GM19099 (cell line): ENCODE measurements around the gene TCF4.

ENCODE experiments used
- POLR2A ChIP-seq: IDR thresholded peaks from 3 replicates; pipeline ENCODE4 v1.6.1; 2011; ENCODE audit warnings: low read depth; ENCODE audit not compliant: insufficient read length; ENCODE audit errors: extremely low read depth

Gene TCF4

DNA sequence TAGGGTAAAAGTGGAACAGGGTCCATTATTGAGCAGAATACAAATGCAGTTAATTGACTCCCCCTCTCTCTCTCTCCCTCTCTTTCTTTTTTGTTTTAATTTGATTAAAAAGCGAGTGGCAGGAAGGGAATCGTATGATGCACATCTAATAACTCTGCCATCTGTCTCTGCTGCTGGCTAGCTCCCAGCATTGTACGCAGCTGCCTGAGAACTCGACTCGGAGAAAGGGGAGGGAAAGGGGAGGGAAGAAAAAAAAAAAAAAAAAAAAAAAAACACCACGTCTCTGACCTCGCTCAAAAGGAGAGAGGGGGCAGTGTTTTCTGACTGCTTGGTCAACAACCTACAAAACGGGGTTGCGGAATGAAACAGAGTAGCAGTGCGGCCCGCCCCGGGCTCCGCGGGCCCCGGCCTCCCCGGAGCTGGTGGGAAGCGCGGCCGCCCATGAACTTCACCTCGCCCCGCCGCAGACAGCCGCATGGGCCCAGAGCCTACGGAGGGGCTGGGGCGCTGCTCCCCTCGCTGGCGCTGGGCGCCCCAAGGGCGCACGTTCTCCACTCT, 265.7 kb downstream of the TCF4 start:
- peak; percentile 87 for TF ChIP-seq POLR2A

DNA sequence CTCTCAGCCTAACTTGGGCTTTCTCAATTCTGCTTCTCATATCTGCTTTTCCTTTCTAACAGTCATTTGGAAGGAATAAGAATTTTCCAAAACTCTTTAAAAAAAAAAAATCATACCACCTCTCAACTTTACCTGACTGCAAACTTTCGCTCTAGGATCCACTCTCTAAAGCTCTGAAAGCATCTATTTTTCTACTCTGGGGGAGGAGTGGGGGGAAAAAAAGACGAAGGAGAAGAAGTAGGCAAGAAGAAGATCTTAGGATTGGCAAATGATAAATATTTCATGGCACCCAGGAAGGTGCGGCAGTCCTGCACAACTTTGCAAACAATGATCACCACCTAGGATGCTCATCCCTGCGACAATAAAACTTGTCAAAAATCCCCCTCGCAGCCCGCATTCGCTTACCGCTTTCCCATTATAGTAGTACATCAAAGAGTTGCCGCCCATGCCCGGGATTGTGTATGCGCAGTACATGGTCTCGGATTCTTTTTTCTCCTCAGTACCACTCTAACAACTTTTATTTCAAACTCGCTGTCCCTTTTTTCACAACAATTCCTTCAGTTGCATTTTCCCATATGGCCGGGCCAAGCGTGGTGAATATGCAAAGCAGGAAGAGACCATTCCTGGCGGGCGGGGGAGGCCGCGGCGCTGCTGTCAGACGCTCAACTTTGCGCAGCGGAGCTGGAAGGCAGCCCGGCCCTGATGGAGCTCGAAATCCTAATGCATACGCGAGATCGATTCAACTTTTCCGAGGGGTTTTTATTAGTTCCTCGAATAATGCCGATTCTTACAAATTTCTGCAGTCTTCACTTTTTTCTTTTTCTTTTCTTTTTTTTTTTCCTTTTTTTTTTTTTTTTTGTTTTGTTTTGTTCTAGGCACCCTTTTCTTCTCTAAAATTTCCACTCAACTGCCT, 266.5 kb downstream of the TCF4 start:
- TF ChIP-seq POLR2A: peak; percentile 69

DNA sequence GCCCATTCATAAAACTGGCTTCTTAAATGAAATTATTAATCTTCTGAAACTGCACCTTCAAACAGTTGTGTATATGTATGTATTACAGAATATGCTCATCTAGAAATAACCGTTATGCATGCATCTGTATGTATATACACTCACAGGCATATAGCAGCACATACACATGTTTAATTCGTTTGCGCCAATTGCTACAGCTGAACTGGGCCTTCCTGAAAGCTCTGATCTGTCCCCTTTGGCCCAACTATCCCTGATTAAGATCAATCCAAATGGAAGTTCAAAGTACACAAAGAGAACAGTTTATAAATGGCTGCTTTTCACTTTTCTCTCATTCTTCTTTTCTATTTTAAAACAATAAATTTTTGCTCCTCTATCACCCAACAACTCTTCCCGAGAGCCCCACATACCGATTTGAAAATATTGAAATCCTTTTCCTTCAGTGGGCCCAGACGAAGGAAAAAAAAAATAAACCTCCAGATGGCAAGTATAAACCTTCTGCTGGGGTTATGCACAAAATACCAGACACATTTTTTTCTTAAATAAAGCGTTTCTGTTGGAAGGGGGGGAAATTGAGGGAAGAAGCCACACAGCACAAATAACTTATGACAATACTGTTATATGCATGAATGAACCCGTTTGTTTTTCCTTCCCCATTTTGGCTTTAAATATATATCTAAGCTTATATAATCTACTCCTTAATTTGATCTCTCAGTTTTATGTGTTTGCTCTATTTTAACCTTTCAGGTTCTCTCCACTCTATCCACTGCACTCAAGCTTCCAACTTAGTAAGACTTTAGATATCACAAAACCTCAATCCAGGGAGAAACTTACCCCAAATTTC, 267.3 kb downstream of the TCF4 start:
- TF ChIP-seq POLR2A: peak; percentile 37

DNA sequence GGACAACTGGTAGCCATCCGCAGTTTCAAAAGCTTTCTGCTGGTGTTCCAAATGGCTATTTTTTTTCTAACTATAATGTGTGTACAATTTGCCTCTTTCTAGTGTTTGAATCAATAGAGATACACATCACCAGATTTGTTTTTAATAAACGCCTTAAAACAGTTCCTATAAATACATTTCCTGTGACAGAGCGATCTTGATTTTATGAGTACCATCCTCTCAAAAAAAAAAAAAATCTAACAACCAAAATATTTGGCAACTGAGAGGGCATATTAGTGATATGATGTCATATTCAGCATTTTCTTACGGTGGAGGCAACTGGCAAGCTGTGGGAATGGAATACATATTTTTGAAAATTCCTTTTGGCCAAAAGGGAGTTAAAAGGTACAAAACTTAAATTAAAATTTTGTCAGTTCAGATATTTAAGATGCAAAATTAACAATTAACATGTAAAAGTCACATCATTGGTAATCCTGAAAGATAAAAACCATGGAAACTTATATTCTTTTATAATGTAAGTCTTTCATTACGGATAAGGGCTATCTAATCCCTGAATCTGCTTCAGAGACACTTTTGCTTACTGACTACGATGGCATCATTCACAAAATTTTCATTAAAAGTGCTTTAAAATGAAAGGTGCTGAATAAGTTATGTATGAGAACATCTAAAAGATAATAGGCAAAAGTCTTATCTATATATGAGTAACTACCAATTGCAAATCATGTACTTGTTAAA, 268.4 kb downstream of the TCF4 start:
- TF ChIP-seq POLR2A: no peak

DNA sequence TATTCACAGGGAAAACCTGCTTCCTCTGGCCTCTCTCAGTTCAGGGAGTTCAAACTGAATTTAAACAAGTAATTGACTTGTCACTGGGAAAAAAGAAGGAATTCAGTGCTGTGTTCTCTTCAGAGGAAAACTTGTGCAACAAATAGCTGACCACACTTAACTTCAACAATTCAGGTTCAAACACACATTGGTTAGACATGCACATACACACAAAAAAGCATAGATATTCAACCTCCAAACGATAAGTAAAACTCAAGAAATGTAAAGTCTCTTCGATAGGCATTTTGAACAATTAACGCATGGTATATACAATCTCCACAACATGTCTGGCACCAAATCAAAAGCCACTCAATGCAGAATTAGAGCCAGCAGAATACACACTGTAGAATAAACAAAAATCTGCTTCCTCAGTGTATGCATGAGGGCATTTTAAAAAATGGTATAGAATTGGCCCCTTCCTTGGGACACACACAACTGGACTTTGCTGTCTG, 269.0 kb downstream of the TCF4 start:
- no peak for TF ChIP-seq POLR2A

DNA sequence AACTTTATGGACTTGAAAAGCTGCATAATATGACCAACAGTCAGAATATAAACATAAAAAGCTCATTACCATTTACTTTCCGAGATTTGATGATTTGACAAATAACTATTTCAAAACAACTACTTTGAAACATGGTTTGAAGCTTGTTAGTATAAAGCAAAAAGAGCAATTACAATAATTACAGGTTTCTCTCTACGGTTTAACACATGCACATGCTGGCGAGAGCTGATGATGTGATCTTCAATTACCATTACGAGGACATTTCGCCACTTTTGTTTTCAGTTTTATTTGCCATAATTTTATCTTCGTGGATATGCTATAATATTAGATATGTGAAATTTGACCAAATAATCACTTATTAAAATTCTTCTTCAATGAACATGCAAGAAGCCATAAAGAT, 270.1 kb downstream of the TCF4 start:
- TF ChIP-seq POLR2A: no peak

DNA sequence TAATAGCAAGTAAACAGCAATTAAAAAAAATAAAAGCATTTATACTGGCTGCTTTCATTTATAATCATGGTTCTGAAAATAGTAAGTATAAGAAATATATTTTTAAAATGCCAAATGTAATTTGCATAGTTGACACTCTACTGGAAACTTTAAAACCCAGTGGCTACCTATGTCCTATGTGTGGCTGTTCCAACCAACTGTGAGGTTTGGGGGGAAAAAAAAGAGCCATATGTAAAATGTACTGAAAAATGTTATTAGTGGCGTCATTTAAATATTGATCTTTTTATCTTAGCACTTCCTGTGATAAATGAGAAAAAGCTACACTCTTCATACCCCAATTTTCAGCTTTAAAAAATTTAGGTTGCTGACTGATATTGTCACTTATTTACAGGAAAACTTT, 270.7 kb downstream of the TCF4 start:
- no peak for TF ChIP-seq POLR2A

DNA sequence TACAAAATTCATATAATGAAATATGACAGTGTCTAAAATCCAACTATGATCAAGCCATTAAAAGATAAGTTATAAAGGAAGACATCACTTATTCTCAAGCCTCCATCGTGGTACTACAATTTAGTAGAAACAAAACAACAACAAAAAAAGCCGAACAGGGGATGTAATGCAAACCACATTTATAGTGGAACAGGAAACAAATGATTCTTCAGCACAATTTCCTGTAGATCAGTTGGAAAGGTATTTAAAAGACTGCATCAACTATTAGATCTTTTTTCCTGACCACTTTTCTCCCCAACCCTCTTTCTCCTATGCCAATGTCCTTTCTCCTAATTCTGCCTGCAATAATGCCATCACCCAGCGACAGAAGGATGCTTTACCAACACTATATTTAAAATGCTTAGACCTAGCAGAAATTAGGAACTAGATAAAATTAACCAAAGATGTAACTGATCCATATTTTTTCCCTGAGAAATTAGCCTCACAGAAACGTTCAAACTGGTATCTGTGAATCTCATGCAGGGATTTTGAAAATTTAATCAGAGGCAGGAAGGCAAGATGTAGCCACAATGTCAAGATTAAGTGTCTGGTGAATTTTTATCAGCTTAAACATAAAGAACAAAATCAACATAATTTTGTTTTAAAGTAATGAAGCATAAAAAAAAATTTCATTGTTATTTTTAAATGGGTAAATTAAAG, 271.4 kb downstream of the TCF4 start:
- TF ChIP-seq POLR2A: no peak

DNA sequence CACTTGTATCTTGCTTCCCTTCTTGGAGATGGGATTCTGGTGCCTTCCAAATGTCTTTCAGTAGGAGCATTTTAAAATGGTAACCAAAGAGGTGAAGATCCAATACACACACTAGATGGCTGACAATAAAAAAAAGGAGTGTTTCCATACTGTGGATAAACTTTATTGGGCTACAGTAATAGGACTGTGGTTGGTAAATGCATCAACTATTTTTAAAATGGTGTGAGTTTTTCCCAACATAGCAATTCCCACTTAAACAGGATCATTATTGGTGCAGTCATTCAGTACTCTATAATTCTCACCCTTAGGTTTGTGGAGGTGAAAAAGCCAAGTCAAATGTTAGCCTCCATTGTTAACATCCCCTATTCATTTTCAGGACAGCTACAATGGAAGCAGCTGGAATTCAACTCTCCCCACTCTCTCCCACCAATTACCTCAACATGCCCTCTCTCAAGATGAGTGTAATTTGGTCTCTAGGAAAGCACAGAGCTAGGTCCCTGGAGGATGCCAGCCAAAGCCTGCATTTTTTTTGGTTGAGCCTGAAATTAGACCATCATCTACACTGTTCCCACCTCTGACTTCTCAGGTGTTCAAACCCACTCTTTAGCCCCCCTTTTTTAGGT, 273.3 kb downstream of the TCF4 start:
- no peak for TF ChIP-seq POLR2A

DNA sequence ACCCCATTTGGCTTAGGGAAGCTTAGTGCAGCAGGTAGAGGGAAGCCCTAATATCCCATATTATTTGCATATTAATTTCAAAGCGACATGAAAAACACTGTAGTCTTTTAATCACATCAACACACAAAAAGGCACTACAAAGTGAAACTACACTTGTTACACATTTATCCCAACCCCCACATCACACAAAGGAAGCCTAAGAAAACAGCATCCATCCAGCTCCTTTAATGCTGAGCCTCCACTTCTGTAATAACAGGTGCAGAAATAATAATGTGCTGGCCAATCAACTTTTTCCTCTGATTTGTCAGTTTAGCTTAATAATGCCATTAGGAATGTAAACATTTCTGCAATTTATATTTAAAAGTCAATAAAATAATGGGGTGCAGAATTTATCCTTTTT, 274.0 kb downstream of the TCF4 start:
- TF ChIP-seq POLR2A: no peak

DNA sequence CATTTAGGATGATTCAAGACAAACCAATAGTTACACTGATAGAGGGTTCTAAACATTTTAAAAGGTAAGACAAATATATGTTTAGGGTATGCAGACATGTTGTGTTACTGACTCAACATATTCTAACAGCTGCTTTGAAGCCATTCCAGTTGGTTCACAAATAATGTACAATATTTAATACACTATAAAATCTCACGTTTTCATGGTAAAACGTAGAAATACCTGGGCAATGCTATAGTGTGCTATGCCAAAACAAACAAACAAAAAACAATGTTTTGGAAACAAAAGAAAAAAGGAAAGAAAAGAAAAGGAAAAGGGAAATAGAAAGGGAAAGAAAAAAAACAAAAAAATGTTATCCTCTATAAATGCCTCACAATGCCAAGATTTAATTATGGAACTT, 277.1 kb downstream of the TCF4 start:
- TF ChIP-seq POLR2A: no peak

DNA sequence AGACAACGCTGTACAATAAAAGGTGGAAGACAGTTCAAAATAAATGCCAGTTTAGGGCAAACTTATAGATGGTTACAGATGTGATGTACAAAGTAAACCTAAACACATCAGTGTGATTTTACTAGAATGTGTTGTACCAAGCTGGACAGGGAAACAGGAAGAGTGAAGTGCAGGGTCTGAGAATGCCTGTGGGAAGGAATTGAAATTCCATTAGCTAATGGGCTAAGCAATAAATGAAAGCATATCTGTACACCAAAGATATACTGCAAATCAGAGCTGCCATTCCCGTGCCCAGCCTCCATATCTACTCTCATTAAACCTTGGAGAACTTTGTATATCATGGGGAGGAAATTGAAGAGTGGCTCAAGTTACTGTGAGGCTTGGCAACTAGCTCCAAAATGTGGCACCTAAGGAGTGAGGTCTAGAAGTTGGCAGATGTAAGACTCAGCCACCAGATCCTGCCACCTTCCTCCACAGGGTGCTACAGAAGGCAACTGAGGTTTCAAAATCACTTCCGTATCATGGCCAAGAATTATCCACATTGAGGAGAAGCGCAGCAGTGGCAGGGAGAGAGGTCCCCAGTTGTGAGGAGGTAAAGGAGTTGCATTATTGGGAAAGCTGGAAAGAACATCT, 277.8 kb downstream of the TCF4 start:
- TF ChIP-seq POLR2A: no peak

DNA sequence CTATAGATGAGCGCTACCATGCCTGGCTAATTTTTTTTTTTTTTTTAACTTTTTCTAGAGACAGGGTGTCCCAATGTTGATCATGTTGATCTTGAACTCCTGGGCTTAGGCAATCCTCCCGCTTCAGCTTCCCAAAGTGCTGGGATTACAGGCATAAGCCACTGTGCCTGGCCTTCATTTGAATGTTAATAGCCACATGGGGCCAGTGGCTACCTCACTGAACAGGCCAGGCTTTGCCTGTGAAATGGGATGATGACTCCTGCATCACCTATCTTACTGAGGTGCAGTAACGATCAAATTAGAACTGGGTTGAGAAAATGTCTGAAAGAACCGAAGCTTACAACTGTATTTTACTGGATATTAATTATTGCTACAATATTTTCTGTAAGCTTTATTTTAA, 278.7 kb downstream of the TCF4 start:
- TF ChIP-seq POLR2A: no peak

DNA sequence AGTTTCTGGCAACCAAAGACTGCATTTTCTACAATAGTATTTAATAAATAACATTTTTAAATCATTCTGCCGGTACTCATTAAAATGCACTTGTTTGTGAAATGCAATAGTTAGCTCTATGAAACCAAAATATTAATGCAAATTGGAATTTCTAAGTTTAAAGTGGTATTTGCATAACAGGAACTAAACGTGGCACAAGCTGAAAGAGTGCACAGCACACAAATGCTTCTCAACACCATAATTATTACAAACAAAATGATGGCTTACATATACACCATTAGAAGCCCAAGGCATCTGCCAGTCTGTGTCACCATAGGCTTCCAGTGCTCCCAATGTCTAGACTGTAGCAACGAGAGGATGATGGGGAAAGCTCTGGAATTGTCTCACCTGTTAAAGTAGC, 280.5 kb downstream of the TCF4 start:
- peak; percentile 30 for TF ChIP-seq POLR2A
